ENCODE measurements around the gene CTCF. TPM values are rescaled to one million over a fixed set of nuclear protein-coding genes. Genes with fewer than 3 reads are reported as not detected.

The CTCF gene
- total and polyA plus RNA-seq, 2 donors (not counting 3 experiments of a cell fraction or from before 2014, with no cell fraction given) = 20.7 to 40.0 TPM

DNA sequence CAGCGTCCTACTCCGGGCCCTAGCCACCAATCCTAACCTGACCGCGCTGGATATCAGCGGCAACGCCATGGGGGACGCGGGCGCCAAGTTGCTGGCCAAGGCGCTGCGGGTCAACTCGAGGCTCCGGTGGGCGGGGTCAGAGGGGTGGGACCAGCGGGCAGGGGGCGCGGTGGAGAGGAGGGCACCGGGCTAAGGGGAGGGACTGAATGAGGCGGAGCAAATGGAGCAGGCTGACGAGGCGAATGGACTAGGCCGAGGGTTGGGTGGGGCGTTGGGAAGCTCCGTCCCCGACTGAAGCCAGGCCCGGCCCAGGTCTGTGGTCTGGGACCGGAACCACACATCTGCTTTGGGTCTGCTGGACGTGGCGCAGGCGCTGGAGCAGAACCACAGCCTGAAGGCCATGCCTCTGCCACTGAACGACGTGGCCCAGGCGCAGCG lies 87.2 kb downstream of the CTCF start:
- ChIA-PET CTCF (interaction anchor here (0.7 to 2.3 kb wide), 4 partner anchors 9 to 103 kb away, joined by 4 to 7 read pairs (median 5); no protein-coding TSS in a partner anchor), POLR2A (no interaction called here)
- H3K4me3 ChIP-seq (replicated peaks in 1 of 3; ENCODE audit: insufficient read depth in 1 of 3, low read depth in 1 of 3, low read length in 3 of 3) = no peak overlapping the region
- H3K4me1 ChIP-seq (ENCODE audit: control insufficient read depth, extremely low read depth, insufficient read depth, low read length) = peaks cover 5% of the 10 kb centered on the region
- no peaks in the 10 kb centered on the region for H3K9me1 ChIP-seq (replicated peaks; ENCODE audit: control insufficient read depth, extremely low read depth, insufficient read depth, low read length)
- no peaks in the 10 kb centered on the region for H3K79me2 ChIP-seq (ENCODE audit: control insufficient read depth, insufficient read depth, low read length)
- dilution Hi-C loops (cut with MboI; ENCODE audit: extremely low pct_ligation_motif_present, low sequenced_read_pairs) (no loop called here), intact Hi-C loops (cut with micrococcal nuclease) (no loop called here)
- DNase-seq (ENCODE audit: low read depth, low spot score) (no peak), FAIRE-seq (no peak)
- H2AFZ ChIP-seq (ENCODE audit: low read depth, low read length) = no peak overlapping the region
- no peak overlapping the region for H3K27ac ChIP-seq (ENCODE audit: insufficient read depth, low read depth, low read length)
- no peaks in the 10 kb centered on the region for H4K20me1 ChIP-seq (replicated peaks; ENCODE audit: control insufficient read depth, extremely low read depth, insufficient read depth, low read length)
- H3K4me2 ChIP-seq (ENCODE audit: insufficient read depth, low read length) = no peak overlapping the region
- no peak overlapping the region for H3K9ac ChIP-seq (replicated peaks; ENCODE audit: extremely low read depth, insufficient read depth, low read length)
- TF ChIP-seq, protein P1, sequence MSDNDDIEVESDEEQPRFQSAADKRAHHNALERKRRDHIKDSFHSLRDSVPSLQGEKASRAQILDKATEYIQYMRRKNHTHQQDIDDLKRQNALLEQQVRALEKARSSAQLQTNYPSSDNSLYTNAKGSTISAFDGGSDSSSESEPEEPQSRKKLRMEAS (IDR thresholded peaks at IDR 0.05; ENCODE audit: insufficient read depth, insufficient read length) = no peak
- TF ChIP-seq POLR2AphosphoS5 (IDR thresholded peaks at IDR 0.05; ENCODE audit: insufficient read depth, low read depth, low read length) (no peak), GATA2 (IDR thresholded peaks at IDR 0.05; ENCODE audit: insufficient read depth, insufficient read length, low read depth, low read length) (no peak), EZH2 (IDR thresholded peaks at IDR 0.05; ENCODE audit: borderline replicate concordance, low read depth, low read length, severe bottlenecking) (no peak), POLR2A (IDR thresholded peaks at IDR 0.05; ENCODE audit: low read depth, low read length) (no peak), FOS (IDR thresholded peaks at IDR 0.05; ENCODE audit: borderline replicate concordance, insufficient read depth, low read length) (no peak), MYC (IDR thresholded peaks at IDR 0.05; ENCODE audit: low read depth, low read length) (no peak)
- peaks cover 40 to 45% of the 10 kb centered on the region in 2 experiments for H3K27me3 ChIP-seq (ENCODE audit: control insufficient read depth in 2 of 2, insufficient read depth in 2 of 2, low read length in 2 of 2)
- no peaks in the 10 kb centered on the region for H3K36me3 ChIP-seq (ENCODE audit: control insufficient read depth in 2 of 2, extremely low read depth in 1 of 2, insufficient read depth in 2 of 2, low read length in 2 of 2)
- BruUV-seq (replicated peaks) = no TSS peak
- no peaks in the 10 kb centered on the region for H3K9me3 ChIP-seq (replicated peaks; ENCODE audit: control insufficient read depth, insufficient read depth, low read length)

DNA sequence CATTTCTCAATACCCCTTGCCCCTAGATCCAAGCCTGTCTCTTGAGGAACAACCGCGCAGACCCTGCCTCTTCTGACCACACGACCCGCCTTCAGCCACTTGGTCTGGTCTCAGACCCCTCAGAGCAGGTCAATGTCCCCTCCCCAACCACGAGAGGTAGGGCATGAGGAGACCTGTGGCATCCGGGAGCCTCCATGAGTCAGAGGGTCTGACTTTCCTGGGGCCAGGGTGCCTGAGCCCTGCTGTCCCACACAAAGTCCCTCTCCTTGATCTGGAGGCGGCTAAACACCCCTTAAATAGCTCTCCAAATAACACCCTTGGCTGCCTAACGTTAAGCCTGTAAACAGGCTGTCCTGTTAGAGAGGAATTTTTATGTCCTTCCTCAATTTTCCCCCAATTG lies 87.7 kb downstream of the CTCF start:
- FAIRE-seq = no peak
- H3K9ac ChIP-seq (replicated peaks; ENCODE audit: extremely low read depth, insufficient read depth, low read length) = no peak overlapping the region
- H3K4me3 ChIP-seq (replicated peaks in 1 of 3; ENCODE audit: insufficient read depth in 1 of 3, low read depth in 1 of 3, low read length in 3 of 3) = no peak overlapping the region
- intact Hi-C loops (cut with micrococcal nuclease) = no loop called here
- no peaks in the 10 kb centered on the region for H4K20me1 ChIP-seq (replicated peaks; ENCODE audit: control insufficient read depth, extremely low read depth, insufficient read depth, low read length)
- no peaks in the 10 kb centered on the region for H3K79me2 ChIP-seq (ENCODE audit: control insufficient read depth, insufficient read depth, low read length)
- TF ChIP-seq FOS (IDR thresholded peaks at IDR 0.05; ENCODE audit: borderline replicate concordance, insufficient read depth, low read length) = no peak
- TF ChIP-seq, protein P2, sequence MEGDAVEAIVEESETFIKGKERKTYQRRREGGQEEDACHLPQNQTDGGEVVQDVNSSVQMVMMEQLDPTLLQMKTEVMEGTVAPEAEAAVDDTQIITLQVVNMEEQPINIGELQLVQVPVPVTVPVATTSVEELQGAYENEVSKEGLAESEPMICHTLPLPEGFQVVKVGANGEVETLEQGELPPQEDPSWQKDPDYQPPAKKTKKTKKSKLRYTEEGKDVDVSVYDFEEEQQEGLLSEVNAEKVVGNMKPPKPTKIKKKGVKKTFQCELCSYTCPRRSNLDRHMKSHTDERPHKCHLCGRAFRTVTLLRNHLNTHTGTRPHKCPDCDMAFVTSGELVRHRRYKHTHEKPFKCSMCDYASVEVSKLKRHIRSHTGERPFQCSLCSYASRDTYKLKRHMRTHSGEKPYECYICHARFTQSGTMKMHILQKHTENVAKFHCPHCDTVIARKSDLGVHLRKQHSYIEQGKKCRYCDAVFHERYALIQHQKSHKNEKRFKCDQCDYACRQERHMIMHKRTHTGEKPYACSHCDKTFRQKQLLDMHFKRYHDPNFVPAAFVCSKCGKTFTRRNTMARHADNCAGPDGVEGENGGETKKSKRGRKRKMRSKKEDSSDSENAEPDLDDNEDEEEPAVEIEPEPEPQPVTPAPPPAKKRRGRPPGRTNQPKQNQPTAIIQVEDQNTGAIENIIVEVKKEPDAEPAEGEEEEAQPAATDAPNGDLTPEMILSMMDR (IDR thresholded peaks at IDR 0.05; ENCODE audit: extremely low read depth in 1 of 2, insufficient read depth in 1 of 2, low read depth in 1 of 2, low read length in 2 of 2) = no peak
- TF ChIP-seq JUN (IDR thresholded peaks at IDR 0.05; ENCODE audit: borderline replicate concordance, insufficient read depth, insufficient read length, low read depth) = no peak
- no peak for TF ChIP-seq MYC (IDR thresholded peaks at IDR 0.05; ENCODE audit: low read depth, low read length)
- TF ChIP-seq GATA2 (IDR thresholded peaks at IDR 0.05; ENCODE audit: insufficient read depth, insufficient read length, low read depth, low read length) = no peak
- TF ChIP-seq EZH2 (IDR thresholded peaks at IDR 0.05; ENCODE audit: borderline replicate concordance, low read depth, low read length, severe bottlenecking) = no peak
- TF ChIP-seq, protein P1 (IDR thresholded peaks at IDR 0.05; ENCODE audit: insufficient read depth, insufficient read length) = no peak
- H3K9me1 ChIP-seq (replicated peaks; ENCODE audit: control insufficient read depth, extremely low read depth, insufficient read depth, low read length) = no peaks in the 10 kb centered on the region
- H3K27me3 ChIP-seq (ENCODE audit: control insufficient read depth in 2 of 2, insufficient read depth in 2 of 2, low read length in 2 of 2) = peaks cover 42 to 47% of the 10 kb centered on the region in 2 experiments
- no peak overlapping the region for H3K27ac ChIP-seq (ENCODE audit: insufficient read depth, low read depth, low read length)
- BruUV-seq (replicated peaks) = no TSS peak
- no peak overlapping the region for H3K4me2 ChIP-seq (ENCODE audit: insufficient read depth, low read length)
- peaks cover 5% of the 10 kb centered on the region for H3K4me1 ChIP-seq (ENCODE audit: control insufficient read depth, extremely low read depth, insufficient read depth, low read length)
- H3K9me3 ChIP-seq (replicated peaks; ENCODE audit: control insufficient read depth, insufficient read depth, low read length) = no peaks in the 10 kb centered on the region
- CTCF ChIA-PET = interaction anchor here (1.9 kb wide), 1 partner anchor 10 kb away, joined by 5 read pairs; the partner anchor contains the start of gene ACD
- no peak for DNase-seq (ENCODE audit: low read depth, low spot score)
- no peak overlapping the region for H2AFZ ChIP-seq (ENCODE audit: low read depth, low read length)
- dilution Hi-C loops (cut with MboI; ENCODE audit: extremely low pct_ligation_motif_present, low sequenced_read_pairs) = no loop called here
- no peaks in the 10 kb centered on the region for H3K36me3 ChIP-seq (ENCODE audit: control insufficient read depth in 2 of 2, extremely low read depth in 1 of 2, insufficient read depth in 2 of 2, low read length in 2 of 2)
- POLR2A ChIA-PET = no interaction called here

Measured in endothelial cell of umbilical vein (primary cell).